IPS DF 4.7 (cell line): ENCODE measurements around the gene TWF2.
"Not testable (repeated sequence)": the region's sequence is repeated elsewhere in the genome, so short reads cannot be mapped to it uniquely, and the experiment has no call there.

Source experiments
- DNase-seq: peaks from one replicate; pipeline ENCODE4 v3.0.0-alpha.2; 2013; ENCODE audit warnings: low spot score; ENCODE audit errors: extremely low read depth

Gene TWF2

GRCh38 chr3:52238761-52239701, at the start of gene TWF2:
TSS of gene TWF2 (minus strand) at chr3:52239158. CDS start at chr3:52239016, 142 bp downstream.
- DNase-seq: no peak

GRCh38 chr3:52288674-52289073, 49.7 kb upstream of the TWF2 start:
- no peak for DNase-seq

- DNase-seq: no peak
These were observed 47.8 kb upstream of the TWF2 start for GRCh38 chr3:52286777-52287110.

DNA sequence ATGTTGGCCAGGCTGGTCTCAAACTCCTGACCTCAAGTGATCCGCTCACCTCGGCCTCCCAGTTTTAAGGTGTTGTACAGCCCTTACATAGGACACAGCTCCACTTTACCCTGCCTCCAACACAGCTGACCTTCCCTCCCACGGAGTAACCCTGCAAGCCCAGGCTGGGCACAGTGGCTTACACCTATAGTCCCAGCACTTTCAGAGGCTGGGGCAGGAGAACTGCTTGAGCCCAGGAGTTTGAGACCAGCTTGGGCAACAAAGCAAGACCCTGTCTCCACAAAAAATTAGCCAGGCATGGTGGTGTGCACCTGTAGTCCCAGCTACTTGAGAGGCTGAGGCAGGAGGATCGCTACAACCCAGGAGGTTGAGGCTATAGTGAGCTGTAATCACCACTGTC, 45.1 kb upstream of the TWF2 start:
- not testable (repeated sequence) for DNase-seq

GRCh38 chr3:52283306-52283705, 44.3 kb upstream of the TWF2 start:
- no peak for DNase-seq

DNA sequence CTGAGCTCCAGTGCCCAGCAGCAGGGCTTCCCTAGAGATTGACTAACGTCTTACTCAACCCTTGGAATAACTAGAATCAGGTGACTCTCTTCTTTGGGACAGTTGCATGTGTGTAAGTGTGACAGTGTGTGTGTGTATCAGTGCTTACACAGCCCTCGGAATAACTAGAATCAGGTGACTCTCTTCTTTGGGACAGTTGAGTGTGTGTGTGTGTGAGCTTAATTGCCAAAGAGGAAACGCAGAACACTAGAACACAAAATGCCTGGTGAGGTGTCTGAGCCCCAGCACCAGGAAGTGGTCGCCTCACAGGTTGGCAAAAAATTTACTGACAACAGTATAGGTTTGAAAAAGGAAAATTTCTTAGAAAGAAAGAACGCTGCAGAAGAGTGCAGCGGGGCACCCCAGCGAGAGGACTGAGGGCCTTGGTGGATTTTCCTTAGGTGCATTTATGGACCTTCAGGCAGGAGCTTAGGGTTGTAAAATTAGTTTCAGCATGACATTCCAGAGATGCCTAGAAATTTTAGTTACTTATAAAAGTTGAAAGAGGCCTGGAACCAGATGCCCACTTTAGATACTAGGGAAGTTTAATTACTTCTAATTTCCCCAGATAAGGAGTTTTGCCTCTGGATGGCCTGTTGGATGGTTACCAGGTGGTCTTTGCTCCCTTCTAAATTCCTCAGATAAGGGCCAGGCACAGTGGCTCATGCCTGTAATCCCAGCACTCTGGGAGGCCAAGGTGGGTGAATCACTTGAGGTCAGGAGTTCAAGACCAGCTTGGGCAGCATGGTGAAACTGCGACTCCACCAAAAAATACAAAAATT, 43.2 kb upstream of the TWF2 start:
- DNase-seq: no peak

DNA sequence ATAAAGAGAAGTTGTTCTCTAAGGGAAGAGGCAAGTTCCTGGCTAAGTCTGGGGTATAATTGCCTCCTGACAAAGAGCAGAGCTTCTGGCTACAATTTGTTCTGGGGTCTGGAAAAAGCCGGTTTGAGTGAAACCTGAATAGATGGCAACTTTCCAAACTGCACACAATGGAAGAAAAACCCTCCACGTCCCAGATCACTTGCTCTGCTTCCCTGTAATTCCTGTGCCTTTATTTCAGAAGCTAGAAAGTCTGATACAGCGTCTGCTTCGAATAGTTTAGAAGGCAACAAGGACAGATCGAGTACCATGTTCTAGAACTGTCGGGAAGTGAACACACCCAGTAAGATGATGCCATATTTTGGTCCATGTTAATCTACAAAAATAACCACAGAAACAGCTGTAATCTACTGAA, 41.1 kb upstream of the TWF2 start:
- no peak for DNase-seq

GRCh38 chr3:52279596-52279995, 40.6 kb upstream of the TWF2 start:
- DNase-seq: no peak

GRCh38 chr3:52278510-52279069, 39.6 kb upstream of the TWF2 start, which contains the start of gene WDR82:
TSS of gene WDR82 (minus strand) at chr3:52278649. CDS start at chr3:52278361, 288 bp downstream.
- DNase-seq: no peak

DNA sequence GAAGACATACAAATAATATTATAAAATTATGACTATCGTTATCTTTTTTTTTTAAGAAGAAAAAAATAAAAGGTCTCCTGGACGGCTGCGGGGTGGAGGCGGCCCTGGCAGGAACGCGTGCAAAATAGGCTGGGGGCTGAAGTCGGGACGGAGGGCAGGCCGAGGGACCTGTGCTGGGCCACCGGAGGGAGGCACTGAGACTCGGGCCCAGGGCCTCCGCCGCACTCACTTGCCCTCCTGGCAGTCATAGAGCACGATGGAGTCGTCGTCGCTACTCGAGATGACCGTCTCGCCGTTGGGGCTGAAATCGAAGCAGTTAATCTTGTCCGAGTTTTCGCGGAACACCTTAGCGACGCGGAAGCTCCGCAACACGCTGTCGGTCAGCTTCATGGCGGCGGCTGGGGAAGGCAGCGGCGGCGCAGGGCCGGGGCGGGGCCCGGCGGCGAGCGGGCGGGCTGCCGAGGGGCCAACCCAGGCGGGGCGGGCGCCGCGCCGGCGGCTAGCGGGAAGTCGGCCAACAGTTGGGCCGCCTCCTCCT, 39.1 kb upstream of the TWF2 start:
- DNase-seq: no peak

- DNase-seq: no peak
These were observed 38.4 kb upstream of the TWF2 start for GRCh38 chr3:52277071-52277964.

DNA sequence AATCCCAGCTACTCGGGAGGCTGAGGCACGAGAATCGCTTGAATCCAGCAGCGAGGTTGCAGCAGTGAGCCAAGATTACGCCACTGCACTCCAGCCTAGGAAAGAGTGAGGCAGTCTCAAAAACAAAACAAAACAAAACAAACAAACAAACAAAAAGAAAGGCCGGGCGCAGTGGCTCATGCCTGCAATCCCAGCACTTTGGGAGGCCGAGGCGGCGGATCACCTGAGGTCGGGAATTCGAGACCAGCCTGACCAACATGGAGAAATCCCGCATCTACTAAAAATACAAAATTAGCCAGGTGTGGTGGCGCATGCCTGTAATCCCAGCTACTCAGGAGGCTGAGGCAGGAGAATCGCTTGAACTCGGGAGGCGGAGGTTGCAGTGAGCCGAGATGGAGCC, 35.8 kb upstream of the TWF2 start:
- DNase-seq: not testable (repeated sequence)

DNA sequence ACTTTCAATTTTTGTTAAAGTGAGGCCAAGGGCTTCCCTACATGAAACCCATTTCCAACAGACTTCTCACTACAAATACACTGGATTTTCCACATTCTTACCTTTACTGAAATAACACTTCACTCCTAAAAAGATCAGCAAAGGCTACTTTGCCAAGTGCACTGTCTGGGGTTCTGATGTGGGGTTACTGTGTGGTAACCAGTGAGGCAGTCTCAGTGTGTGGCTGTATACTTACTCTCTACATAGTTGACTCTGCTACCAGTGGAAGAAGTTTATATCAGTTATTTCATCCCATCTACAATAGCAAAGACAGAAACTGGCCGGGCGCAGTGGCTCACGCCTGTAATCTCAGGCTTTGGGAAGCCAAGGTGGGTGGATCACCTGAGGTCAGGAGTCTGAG, 33.9 kb upstream of the TWF2 start:
- DNase-seq: no peak

DNA sequence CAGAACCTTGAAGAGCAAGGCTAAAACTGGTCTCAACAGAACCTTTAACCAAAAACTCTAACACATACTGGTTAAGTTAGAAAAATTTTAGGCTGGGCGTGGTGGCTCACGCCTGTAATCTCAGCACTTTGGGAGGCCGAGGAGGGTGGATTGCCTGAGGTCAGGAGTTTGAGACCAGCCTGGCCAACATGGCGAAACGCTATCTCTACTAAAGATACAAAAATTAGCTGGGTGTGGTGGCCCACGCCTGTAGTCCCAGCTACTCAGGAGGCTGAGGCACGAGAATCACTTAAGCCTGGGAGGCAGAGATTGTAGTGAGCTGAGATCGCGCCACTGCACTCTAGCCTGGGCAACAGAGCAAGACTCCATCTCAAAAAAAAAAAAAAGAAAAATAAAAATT, 33.2 kb upstream of the TWF2 start:
- not testable (repeated sequence) for DNase-seq

DNA sequence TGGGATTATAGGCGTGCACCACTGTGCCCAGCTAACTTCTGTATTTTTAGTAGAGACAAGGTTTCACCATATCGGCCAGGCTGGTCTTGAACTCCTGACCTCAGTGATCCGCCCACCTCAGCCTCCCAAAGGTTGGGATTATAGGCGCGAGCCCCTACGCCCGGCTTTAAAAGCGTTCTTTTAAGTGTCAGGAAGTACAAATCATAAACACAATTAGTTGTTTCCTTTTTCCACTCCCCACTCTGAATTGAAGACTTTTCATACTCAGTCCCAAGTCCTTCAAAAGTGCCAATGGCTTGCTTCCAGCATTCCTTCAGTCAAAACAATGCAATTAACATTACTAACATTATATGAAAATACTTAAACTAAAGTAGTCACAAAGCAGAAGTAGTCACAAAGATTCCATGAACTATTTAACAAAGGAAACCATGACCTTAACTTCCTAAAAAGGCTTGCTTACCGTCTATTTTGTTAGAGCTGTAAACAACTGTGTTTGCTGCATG, 31.3 kb upstream of the TWF2 start:
- DNase-seq: no peak

- DNase-seq: no peak
These were observed 30.8 kb upstream of the TWF2 start for GRCh38 chr3:52269776-52270175.

DNA sequence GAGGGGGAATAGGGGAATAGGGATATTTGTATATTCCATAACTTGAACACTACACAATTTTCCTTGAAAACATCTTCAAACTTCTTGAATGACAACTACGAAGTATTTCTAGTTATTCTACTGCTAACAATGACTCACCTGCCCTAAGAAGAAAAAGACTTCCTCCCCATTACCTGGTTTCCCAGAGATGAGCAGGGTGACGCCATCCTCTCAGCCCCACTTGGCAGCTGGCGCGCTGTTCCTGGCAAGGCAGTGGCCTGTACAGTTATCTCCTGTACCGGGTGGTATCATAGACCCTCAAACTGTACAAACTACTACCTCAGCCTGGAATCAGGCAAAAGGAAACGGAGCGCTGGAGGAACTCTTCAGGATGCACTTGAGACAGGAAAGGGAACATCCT, 29.1 kb upstream of the TWF2 start:
- no peak for DNase-seq

GRCh38 chr3:52265387-52265786, 26.4 kb upstream of the TWF2 start:
- no peak for DNase-seq

- DNase-seq: no peak
These were observed 23.5 kb upstream of the TWF2 start for GRCh38 chr3:52262447-52262846.

GRCh38 chr3:52259448-52259847, 20.5 kb upstream of the TWF2 start:
- no peak for DNase-seq

DNA sequence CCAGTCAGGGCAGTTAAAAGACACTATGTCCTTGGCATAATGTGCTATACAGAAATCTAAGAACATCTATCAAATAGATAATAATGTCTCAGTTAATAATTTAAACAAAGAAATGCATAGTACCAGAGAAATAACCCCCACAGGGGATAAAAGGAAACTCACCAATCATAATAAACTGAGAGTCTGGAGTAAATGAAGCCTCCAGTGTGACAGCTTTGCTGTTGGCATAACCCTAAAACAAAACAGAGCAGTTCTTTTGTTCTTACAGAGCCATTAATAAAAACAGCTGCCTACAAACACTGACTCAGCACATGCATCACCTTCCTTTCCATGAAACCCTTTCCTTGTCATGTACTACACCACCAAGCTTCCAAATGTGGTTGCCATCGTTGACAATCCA, 20.1 kb upstream of the TWF2 start:
- no peak for DNase-seq
